ENCODE measurements around the gene F5. TPM values are rescaled to one million over a fixed set of nuclear protein-coding genes. Genes with fewer than 3 reads are reported as not detected.
A peak's percentile ranks its signal among the peaks of the same experiment; 100 is the strongest.

F5 gene
- total and polyA plus RNA-seq, 2 of the 13 experiments (the other 11 are each of a cell fraction or from before 2014, with no cell fraction given): 38.3 to 64.0 TPM

DNA sequence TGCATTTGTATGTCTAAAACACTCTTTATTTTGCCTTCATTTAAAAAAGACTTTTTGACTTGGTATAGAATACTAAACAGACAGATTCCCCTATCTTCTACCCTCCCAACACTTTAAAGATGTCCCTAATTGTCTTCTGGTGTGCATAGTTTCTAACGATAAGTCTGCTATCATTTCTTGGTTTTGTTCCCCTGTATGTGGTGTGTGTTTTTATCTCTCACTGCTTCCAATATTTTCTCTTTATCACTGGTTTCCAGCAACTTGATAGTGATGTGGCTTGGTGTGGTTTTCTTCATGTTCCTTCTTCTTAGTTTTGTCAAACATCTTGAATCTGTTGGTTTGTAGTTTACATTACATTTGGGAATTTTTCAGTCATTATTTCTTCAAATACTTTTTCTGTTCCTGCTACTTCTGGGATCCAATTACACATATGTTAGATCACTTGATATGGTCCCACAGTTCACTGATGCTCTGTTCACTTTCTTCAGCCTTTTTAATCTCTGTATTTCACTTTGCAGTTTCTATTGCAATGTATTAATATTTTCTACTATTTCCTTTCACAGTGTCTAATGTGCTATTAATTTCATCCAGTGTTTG, 23.2 kb downstream of the F5 start (continued):
- TF ChIP-seq, protein P1, sequence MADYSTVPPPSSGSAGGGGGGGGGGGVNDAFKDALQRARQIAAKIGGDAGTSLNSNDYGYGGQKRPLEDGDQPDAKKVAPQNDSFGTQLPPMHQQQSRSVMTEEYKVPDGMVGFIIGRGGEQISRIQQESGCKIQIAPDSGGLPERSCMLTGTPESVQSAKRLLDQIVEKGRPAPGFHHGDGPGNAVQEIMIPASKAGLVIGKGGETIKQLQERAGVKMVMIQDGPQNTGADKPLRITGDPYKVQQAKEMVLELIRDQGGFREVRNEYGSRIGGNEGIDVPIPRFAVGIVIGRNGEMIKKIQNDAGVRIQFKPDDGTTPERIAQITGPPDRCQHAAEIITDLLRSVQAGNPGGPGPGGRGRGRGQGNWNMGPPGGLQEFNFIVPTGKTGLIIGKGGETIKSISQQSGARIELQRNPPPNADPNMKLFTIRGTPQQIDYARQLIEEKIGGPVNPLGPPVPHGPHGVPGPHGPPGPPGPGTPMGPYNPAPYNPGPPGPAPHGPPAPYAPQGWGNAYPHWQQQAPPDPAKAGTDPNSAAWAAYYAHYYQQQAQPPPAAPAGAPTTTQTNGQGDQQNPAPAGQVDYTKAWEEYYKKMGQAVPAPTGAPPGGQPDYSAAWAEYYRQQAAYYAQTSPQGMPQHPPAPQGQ (CRISPR knock-in tag; IDR thresholded peaks at IDR 0.05; ENCODE audit: borderline replicate concordance): no peak
- TF ChIP-seq ZNF549 (CRISPR knock-in tag; IDR thresholded peaks at IDR 0.05) (no peak), ZNF816 (CRISPR knock-in tag; IDR thresholded peaks at IDR 0.05; ENCODE audit: borderline replicate concordance) (no peak), KDM6A (CRISPR knock-in tag; IDR thresholded peaks at IDR 0.05; ENCODE audit: low read depth) (no peak)
- TF ChIP-seq, protein P2, sequence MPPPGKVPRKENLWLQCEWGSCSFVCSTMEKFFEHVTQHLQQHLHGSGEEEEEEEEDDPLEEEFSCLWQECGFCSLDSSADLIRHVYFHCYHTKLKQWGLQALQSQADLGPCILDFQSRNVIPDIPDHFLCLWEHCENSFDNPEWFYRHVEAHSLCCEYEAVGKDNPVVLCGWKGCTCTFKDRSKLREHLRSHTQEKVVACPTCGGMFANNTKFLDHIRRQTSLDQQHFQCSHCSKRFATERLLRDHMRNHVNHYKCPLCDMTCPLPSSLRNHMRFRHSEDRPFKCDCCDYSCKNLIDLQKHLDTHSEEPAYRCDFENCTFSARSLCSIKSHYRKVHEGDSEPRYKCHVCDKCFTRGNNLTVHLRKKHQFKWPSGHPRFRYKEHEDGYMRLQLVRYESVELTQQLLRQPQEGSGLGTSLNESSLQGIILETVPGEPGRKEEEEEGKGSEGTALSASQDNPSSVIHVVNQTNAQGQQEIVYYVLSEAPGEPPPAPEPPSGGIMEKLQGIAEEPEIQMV (CRISPR knock-in tag; IDR thresholded peaks at IDR 0.05; ENCODE audit: low read depth): no peak

DNA sequence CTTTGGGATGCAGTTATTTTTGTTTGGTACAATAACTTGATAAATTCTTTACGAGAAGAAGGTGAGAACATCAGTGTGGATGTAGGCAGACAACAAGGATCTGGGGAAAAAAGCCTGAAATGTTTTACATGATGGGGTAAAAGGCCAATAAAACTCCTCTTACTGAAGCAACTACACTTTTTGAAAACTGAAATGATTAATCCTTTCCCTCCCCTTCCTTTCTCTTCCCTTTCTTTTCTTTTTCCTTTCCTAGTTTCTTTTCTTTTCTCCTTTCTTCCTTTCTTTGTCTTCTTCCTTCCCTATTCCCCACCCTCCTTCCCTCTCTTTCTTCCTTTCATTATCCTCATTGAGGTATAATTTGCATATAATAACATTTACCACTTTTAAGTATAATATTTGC, 24.6 kb downstream of the F5 start:
- in situ Hi-C loops (cut with HindIII; ENCODE audit: extremely low pct_ligation_motif_present, low pct_unique_long_range_greater_than_20kb) (no loop called here), intact Hi-C loops (cut with micrococcal nuclease; ENCODE audit: unreplicated experiment) (no loop called here)
- no peak for DNase-seq (ENCODE audit: low spot score)
- no peak overlapping the region for H2AFZ ChIP-seq (ENCODE audit: low read length)
- no peak overlapping the region for H3K27ac ChIP-seq (ENCODE audit: extremely low read length, insufficient read depth, low read length)
- CTCF ChIA-PET (ENCODE audit: low intra/inter-chr PET ratio, low total read pairs): no interaction called here
- no peaks in the 10 kb centered on the region for H4K20me1 ChIP-seq (ENCODE audit: insufficient read depth, low read length)
- H3K4me1 ChIP-seq (ENCODE audit: insufficient read depth, low read length): peaks cover 25% of the 10 kb centered on the region
- peaks cover 28 to 72% of the 10 kb centered on the region in 2 experiments for H3K36me3 ChIP-seq (replicated peaks in 1 of 2; ENCODE audit: control insufficient read depth in 1 of 2, insufficient read depth in 2 of 2, low read length in 2 of 2)
- 57% methylated on average over 1 of the region's 1 CpG for WGBS (ENCODE audit: low lambda C conversion rate)
- POLR2A ChIA-PET: interaction anchor here (1.5 kb wide), 1 partner anchor 25 kb away, joined by 4 read pairs; the partner anchor contains the start of gene F5
- no peak for FAIRE-seq
- no peak for ATAC-seq
- H3K27me3 ChIP-seq (ENCODE audit: control insufficient read depth in 1 of 2, insufficient read depth in 2 of 2, low read length in 2 of 2): no peaks in the 10 kb centered on the region
- no peak overlapping the region for H3K4me3 ChIP-seq (replicated peaks in 1 of 3; ENCODE audit: insufficient read depth in 1 of 3, low read depth in 2 of 3, low read length in 3 of 3)
- H3K9me3 ChIP-seq (ENCODE audit: low read length): peaks cover 13% of the 10 kb centered on the region
- no peak for TF ChIP-seq ZNF839 (CRISPR knock-in tag; IDR thresholded peaks at IDR 0.05; ENCODE audit: borderline replicate concordance)
- TF ChIP-seq, protein P3, sequence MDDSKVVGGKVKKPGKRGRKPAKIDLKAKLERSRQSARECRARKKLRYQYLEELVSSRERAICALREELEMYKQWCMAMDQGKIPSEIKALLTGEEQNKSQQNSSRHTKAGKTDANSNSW (CRISPR knock-in tag; IDR thresholded peaks at IDR 0.05; ENCODE audit: borderline replicate concordance): no peak
- peak; percentile 7 for TF ChIP-seq AGO2 (optimal IDR thresholded peaks at IDR 0.05; ENCODE audit: low read depth, low read length)
- TF ChIP-seq MAFK (conservative IDR thresholded peaks at IDR 0.05 in 1 of 2, IDR thresholded peaks at IDR 0.05 in 1 of 2; ENCODE audit: low read length in 2 of 2): 0 out of 4 replicates have a peak, but pooled peaks of 1 of the 2 experiments have one; percentile 19
- peak; percentile 82 for TF ChIP-seq HNRNPK (IDR thresholded peaks at IDR 0.05; ENCODE audit: low read depth, low read length, poor library complexity, severe bottlenecking)
- H3K4me2 ChIP-seq (ENCODE audit: low read depth, low read length): no peak overlapping the region
- no peak overlapping the region for H3K9ac ChIP-seq (ENCODE audit: insufficient read depth, low read depth, low read length)
- peaks cover 2% of the 10 kb centered on the region for H3K79me2 ChIP-seq (ENCODE audit: insufficient read depth, low read length)
- no TSS peak for BruUV-seq (replicated peaks)

Data from HepG2 (cell line).